HepG2 (cell line): ENCODE measurements around the gene RGS7.

Source experiments
- ATF7 ChIP-seq, 2 experiments: fragments of 450-650 bp in 1 of 2; sonication (generic) in 1 of 2; formaldehyde crosslinking in 1 of 2; IDR thresholded peaks; 2 replicates each; pipeline versions ENCODE4 v1.4.0 to v1.6.1; 2016 to 2020; ENCODE audit warnings: antibody characterized with exemption in 1 of 2, mild to moderate bottlenecking in 1 of 2, missing genetic modification reagents in 1 of 2
- EZH2 ChIP-seq: conservative IDR thresholded peaks from 2 replicates; pipeline ENCODE4 v1.6.1; 2012; ENCODE audit warnings: mild to moderate bottlenecking, low read depth, low read length, moderate library complexity
- FOXO1 ChIP-seq: sonication (generic); formaldehyde crosslinking; IDR thresholded peaks from 2 replicates; pipeline ENCODE4 v1.4.0; 2020; ENCODE audit warnings: missing genetic modification reagents
- KDM5B ChIP-seq: sonication (generic); formaldehyde crosslinking; IDR thresholded peaks from 2 replicates; pipeline ENCODE4 v1.4.0; 2020; ENCODE audit warnings: missing genetic modification reagents, mild to moderate bottlenecking, borderline replicate concordance
- NFIC ChIP-seq: IDR thresholded peaks from 2 replicates; pipeline ENCODE4 v1.6.1; 2012; ENCODE audit warnings: mild to moderate bottlenecking, low read length, inconsistent platforms
- NFYB ChIP-seq: sonication (generic); formaldehyde crosslinking; IDR thresholded peaks from 2 replicates; pipeline ENCODE4 v1.4.0; 2020; ENCODE audit warnings: missing genetic modification reagents
- SIX1 ChIP-seq: sonication (generic); formaldehyde crosslinking; IDR thresholded peaks from 2 replicates; pipeline ENCODE4 v1.4.0; 2020; ENCODE audit warnings: missing genetic modification reagents, borderline replicate concordance
- ZNF772 ChIP-seq: sonication (generic); formaldehyde crosslinking; IDR thresholded peaks from 2 replicates; pipeline ENCODE4 v1.5.0; 2020; ENCODE audit warnings: mild to moderate bottlenecking, missing genetic modification reagents
- TF ChIP-seq, protein P1 (sequence below): sonication (generic); formaldehyde crosslinking; IDR thresholded peaks from 2 replicates; pipeline ENCODE4 v1.5.0; 2020; ENCODE audit warnings: mild to moderate bottlenecking, missing genetic modification reagents, moderate library complexity

DNA sequence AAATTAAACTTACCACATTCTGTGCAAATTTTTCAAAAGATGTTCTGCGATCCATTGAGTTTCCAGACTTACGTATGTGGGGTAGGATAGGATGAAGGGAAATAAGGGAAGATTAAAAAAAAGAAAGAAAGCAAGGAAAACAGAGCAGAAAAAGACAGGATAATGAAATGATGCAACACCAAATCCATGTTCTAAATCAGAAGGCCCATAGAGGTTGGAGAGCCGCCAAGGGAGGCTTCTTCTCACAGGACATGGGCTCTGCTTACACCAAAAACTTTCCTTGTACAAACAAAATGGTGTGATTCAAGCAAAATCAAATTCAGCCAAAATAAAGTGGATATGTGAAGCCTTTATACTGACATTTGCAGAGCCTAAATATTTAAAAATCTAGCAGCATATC, 555.6 kb downstream of the RGS7 start:
- TF ChIP-seq, protein P1, sequence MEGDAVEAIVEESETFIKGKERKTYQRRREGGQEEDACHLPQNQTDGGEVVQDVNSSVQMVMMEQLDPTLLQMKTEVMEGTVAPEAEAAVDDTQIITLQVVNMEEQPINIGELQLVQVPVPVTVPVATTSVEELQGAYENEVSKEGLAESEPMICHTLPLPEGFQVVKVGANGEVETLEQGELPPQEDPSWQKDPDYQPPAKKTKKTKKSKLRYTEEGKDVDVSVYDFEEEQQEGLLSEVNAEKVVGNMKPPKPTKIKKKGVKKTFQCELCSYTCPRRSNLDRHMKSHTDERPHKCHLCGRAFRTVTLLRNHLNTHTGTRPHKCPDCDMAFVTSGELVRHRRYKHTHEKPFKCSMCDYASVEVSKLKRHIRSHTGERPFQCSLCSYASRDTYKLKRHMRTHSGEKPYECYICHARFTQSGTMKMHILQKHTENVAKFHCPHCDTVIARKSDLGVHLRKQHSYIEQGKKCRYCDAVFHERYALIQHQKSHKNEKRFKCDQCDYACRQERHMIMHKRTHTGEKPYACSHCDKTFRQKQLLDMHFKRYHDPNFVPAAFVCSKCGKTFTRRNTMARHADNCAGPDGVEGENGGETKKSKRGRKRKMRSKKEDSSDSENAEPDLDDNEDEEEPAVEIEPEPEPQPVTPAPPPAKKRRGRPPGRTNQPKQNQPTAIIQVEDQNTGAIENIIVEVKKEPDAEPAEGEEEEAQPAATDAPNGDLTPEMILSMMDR (CRISPR knock-in tag): no peak
- TF ChIP-seq FOXO1 (CRISPR knock-in tag) (no peak), ATF7 (IDR thresholded peaks at IDR 0.05) (no peak), ATF7 (CRISPR knock-in tag; IDR thresholded peaks at IDR 0.05) (no peak), EZH2 (no peak), KDM5B (CRISPR knock-in tag) (no peak), ZNF772 (CRISPR knock-in tag) (no peak), NFYB (CRISPR knock-in tag) (no peak), NFIC (no peak), SIX1 (no peak)
